ENCODE measurements around the gene RUNDC3A. TPM values are rescaled to one million over a fixed set of nuclear protein-coding genes. Genes with fewer than 3 reads are reported as not detected.

RUNDC3A gene
- total and polyA plus RNA-seq, 2 of the 8 experiments (the other 6 are each of a cell fraction or from before 2014, with no cell fraction given): 6.4 to 13.8 TPM

DNA sequence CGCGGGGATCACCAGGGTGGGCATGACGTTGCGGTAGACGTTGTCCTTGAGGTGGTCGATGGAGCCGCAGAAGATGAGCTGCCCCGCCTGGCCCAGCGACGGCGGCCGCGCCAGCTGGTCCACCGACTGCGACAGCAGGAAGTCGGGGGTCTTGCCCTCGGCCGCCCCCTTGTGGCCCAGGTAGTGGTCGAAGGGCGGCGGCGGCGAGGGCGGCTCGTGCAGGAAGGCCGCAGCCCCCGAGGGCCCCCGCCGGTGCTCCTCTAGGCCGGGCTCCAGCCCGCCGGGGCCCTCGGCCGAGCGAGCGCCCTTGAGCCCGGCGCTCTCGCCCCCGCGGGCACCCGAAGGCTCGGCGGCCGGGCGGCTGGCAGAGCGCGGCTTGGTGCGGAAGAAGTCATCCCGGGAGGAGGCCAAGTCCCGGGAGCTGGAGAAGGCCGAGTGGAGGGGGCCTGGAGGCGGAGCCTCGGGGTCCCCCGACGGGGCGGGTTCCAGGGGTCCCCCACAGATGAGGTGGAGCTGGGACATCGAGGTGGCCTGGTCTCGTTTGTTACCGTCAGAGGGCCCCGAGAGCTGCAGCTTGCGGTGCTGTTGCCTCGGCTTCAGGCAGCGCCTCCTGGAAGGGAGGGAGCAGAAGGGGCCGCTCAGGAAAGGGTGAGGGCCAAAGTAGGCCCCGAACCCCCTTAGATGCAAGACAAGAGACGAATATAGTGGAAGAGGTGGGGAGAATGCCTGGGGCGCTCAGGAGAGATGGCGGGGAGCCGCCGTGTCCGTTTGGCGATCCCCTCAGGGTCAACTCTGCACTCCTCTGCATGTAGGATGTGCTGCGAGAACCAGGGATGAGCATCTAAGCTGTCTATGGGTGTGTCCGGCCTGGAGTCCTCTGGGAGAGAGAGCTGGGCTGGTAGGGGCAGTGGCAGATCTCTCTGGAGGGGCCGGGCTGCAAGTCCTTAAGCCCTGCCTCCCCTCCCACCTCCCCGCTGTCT, 46.5 kb downstream of the RUNDC3A start (continued):
- TF ChIP-seq, protein P1, sequence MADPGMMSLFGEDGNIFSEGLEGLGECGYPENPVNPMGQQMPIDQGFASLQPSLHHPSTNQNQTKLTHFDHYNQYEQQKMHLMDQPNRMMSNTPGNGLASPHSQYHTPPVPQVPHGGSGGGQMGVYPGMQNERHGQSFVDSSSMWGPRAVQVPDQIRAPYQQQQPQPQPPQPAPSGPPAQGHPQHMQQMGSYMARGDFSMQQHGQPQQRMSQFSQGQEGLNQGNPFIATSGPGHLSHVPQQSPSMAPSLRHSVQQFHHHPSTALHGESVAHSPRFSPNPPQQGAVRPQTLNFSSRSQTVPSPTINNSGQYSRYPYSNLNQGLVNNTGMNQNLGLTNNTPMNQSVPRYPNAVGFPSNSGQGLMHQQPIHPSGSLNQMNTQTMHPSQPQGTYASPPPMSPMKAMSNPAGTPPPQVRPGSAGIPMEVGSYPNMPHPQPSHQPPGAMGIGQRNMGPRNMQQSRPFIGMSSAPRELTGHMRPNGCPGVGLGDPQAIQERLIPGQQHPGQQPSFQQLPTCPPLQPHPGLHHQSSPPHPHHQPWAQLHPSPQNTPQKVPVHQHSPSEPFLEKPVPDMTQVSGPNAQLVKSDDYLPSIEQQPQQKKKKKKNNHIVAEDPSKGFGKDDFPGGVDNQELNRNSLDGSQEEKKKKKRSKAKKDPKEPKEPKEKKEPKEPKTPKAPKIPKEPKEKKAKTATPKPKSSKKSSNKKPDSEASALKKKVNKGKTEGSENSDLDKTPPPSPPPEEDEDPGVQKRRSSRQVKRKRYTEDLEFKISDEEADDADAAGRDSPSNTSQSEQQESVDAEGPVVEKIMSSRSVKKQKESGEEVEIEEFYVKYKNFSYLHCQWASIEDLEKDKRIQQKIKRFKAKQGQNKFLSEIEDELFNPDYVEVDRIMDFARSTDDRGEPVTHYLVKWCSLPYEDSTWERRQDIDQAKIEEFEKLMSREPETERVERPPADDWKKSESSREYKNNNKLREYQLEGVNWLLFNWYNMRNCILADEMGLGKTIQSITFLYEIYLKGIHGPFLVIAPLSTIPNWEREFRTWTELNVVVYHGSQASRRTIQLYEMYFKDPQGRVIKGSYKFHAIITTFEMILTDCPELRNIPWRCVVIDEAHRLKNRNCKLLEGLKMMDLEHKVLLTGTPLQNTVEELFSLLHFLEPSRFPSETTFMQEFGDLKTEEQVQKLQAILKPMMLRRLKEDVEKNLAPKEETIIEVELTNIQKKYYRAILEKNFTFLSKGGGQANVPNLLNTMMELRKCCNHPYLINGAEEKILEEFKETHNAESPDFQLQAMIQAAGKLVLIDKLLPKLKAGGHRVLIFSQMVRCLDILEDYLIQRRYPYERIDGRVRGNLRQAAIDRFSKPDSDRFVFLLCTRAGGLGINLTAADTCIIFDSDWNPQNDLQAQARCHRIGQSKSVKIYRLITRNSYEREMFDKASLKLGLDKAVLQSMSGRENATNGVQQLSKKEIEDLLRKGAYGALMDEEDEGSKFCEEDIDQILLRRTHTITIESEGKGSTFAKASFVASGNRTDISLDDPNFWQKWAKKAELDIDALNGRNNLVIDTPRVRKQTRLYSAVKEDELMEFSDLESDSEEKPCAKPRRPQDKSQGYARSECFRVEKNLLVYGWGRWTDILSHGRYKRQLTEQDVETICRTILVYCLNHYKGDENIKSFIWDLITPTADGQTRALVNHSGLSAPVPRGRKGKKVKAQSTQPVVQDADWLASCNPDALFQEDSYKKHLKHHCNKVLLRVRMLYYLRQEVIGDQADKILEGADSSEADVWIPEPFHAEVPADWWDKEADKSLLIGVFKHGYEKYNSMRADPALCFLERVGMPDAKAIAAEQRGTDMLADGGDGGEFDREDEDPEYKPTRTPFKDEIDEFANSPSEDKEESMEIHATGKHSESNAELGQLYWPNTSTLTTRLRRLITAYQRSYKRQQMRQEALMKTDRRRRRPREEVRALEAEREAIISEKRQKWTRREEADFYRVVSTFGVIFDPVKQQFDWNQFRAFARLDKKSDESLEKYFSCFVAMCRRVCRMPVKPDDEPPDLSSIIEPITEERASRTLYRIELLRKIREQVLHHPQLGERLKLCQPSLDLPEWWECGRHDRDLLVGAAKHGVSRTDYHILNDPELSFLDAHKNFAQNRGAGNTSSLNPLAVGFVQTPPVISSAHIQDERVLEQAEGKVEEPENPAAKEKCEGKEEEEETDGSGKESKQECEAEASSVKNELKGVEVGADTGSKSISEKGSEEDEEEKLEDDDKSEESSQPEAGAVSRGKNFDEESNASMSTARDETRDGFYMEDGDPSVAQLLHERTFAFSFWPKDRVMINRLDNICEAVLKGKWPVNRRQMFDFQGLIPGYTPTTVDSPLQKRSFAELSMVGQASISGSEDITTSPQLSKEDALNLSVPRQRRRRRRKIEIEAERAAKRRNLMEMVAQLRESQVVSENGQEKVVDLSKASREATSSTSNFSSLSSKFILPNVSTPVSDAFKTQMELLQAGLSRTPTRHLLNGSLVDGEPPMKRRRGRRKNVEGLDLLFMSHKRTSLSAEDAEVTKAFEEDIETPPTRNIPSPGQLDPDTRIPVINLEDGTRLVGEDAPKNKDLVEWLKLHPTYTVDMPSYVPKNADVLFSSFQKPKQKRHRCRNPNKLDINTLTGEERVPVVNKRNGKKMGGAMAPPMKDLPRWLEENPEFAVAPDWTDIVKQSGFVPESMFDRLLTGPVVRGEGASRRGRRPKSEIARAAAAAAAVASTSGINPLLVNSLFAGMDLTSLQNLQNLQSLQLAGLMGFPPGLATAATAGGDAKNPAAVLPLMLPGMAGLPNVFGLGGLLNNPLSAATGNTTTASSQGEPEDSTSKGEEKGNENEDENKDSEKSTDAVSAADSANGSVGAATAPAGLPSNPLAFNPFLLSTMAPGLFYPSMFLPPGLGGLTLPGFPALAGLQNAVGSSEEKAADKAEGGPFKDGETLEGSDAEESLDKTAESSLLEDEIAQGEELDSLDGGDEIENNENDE (IDR thresholded peaks at IDR 0.05; ENCODE audit: insufficient replicate concordance, low read length): no peak
- TF ChIP-seq EP300 (IDR thresholded peaks at IDR 0.05; ENCODE audit: borderline replicate concordance in 1 of 2, low read depth in 2 of 2, low read length in 2 of 2) (0 out of 3 replicates have a peak, but pooled peaks of 1 of the 2 experiments have one; percentile 29), KDM5A (IDR thresholded peaks at IDR 0.05; ENCODE audit: low read length) (no peak), RXRA (IDR thresholded peaks at IDR 0.05; ENCODE audit: insufficient read depth, low read depth, low read length) (no peak), KDM1A (IDR thresholded peaks at IDR 0.05; ENCODE audit: borderline replicate concordance, low read length) (no peak), CTBP2 (IDR thresholded peaks at IDR 0.05; ENCODE audit: borderline replicate concordance, insufficient read depth, insufficient read length, low read length) (no peak), GTF2F1 (IDR thresholded peaks at IDR 0.05; ENCODE audit: borderline replicate concordance, low read depth, low read length) (no peak), POU5F1 (IDR thresholded peaks at IDR 0.05; ENCODE audit: low read depth, low read length) (no peak), CEBPB (IDR thresholded peaks at IDR 0.05; ENCODE audit: low read depth, low read length) (no peak)
